Activated CD4-positive, alpha-beta T cell treated with anti-CD3 and anti-CD28 coated beads, Interleukin-10, Interleukin-2, amounts not matched to agents 100 ng/mL and 50 ng/mL, durations not matched to agents 16 hours and 8 hours (primary cell): Measurements from ENCODE around the gene ANGPTL3.
"Not testable (repeated sequence)": the region's sequence is repeated elsewhere in the genome, so short reads cannot be mapped to it uniquely, and the experiment has no call there.

Experiments used
- DNase-seq: peaks from one replicate; pipeline ENCODE4 v3.0.0-alpha.2; 2020

Gene ANGPTL3, protein sequence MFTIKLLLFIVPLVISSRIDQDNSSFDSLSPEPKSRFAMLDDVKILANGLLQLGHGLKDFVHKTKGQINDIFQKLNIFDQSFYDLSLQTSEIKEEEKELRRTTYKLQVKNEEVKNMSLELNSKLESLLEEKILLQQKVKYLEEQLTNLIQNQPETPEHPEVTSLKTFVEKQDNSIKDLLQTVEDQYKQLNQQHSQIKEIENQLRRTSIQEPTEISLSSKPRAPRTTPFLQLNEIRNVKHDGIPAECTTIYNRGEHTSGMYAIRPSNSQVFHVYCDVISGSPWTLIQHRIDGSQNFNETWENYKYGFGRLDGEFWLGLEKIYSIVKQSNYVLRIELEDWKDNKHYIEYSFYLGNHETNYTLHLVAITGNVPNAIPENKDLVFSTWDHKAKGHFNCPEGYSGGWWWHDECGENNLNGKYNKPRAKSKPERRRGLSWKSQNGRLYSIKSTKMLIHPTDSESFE

DNA sequence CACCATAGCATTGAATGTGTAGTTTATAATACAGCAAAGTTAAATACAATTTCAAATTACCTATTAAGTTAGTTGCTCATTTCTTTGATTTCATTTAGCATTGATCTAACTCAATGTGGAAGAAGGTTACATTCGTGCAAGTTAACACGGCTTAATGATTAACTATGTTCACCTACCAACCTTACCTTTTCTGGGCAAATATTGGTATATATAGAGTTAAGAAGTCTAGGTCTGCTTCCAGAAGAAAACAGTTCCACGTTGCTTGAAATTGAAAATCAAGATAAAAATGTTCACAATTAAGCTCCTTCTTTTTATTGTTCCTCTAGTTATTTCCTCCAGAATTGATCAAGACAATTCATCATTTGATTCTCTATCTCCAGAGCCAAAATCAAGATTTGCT lies at the start of gene ANGPTL3:
ANGPTL3 (plus strand) TSS at position 240 of the 400 bp plus-strand sequence; CDS start at position 287, 47 bp downstream.
- no peak for DNase-seq

DNA sequence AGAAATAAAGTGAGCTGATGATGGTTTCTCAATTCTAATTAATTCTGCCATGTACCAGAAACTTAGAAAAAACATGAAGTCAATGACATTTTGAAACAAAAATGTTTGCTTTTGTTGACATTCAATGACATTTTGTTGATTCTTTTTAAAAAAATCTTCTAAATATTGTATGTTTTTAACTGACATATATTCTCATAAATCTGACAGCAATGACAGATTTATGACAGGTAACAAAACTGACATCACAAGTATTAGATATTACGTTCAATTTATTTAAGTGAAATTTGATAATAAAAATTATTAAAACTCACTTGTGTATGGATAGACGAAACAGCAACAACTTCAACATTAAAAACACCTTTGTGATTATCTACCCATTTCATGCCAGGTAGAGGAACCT lies 36.0 kb upstream of the ANGPTL3 start:
- DNase-seq = no peak

DNA sequence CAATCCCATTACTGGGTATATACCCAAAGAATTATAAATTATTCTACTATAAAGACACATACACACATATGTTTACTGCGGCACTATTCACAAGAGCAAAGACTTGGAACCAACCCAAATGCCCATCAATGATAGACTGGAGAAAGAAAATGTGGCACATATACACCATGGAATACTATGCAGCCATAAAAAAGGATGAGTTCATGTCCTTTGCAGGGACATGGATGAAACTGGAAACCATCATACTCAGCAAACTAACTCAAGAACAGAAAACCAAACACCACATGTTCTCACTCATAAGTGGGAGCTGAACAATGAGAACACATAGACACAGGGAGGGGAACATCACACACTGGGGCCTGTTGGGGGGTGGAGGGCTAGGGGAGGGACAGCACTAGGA lies 30.1 kb upstream of the ANGPTL3 start:
- not testable (repeated sequence) for DNase-seq

DNA sequence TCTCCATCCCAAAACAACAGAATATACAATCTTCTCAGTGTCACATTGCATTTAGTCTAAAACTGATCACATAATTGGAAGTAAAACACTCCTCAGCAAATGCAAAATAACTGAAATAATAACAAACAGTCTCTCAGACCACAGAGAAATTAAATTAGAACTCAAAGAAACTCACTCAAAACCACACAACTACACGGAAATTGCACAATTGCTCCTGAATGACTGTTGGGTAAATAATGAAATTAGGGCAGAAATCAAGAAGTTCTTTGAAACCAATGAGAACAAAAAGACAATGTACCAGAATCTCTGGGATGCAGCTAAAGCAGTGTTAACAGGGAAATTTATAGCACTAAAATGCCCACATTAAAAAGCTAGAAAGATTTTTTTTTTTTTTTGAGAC lies 29.4 kb upstream of the ANGPTL3 start:
- not testable (repeated sequence) for DNase-seq

DNA sequence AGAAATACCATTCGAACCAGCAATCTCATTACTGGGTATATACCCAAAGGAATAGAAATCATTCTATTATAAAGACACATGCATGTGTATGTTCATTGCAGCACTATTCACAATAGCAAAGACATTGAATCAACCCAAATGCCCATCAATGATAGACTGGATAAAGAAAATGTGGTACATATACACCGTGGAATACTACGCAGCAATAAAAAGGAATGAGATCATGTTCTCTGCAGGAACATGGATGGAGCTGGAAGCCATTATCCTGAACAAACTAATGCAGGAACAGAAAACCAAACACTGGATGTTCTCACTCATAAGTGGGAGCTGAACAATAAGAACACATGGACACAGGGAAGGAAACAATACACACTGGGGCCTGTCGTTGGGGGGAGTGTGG lies 25.8 kb upstream of the ANGPTL3 start:
- DNase-seq = not testable (repeated sequence)

DNA sequence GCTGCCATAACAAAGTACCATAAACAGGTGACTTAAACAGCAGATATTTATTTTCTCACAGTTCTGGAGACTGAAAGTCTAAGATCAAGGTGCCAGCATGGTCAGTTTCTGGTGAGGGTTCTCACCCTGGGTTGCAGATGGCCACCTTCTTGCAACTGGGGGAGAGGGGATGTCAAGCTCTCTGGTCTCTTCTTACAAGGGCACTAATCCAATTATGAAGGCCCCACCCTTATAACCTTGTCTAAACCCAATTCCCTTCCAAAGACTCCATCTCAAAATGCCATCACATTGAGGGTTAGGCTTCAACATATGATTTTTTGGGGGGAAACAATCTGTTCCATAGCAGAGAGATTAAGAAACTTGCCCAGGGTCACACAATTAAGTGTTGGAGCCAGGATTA lies 24.8 kb upstream of the ANGPTL3 start:
- DNase-seq = no peak

DNA sequence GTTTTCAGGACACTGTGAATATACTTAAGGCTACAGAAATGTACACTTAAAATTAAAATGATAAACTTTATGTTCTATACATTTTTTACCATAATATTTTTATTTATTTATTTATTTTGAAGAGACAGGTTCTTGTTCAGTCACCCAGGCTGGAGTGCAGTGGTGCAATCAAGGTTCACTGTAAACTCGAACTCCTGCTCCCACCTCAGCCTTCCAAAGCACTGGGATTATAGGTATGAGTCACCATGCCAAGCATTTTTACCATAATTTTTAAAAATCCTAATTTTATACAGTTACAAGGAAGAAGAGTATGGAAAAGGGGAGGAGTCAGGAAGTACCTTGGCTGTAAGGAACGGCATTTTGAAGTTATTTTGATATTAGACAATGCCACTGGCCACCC lies 23.6 kb upstream of the ANGPTL3 start:
- DNase-seq = no peak

DNA sequence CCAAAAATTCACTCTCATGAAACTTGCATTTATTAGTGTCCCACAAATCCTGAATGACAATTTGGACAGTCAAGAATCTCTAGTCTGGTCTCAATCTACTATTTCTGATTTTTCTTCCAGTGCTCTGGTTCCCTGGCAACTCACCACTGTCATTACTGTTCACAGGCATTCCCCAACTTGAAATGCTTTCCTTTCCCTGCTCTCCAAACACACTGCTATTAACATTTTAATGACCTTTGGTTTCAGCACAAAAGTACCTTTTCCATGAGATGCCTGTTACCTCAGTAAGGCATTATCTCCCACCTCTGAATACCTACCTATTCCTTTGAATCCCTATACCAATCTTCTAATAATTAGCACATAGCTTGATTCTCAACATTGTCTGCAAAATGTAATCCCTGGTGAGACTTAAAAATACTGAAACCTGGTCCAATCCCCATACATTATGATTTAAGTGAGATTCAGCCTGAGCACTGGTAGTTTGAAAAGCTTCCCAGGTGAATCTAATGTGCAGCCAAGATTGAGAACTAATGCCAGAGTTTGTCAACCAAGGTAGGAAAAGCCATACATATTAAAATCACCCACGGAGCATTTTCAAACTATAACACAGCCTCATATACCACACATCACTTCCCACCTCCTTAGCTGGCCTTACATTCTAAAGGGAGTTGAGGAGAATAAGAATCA lies 11.7 kb upstream of the ANGPTL3 start:
- DNase-seq = no peak

DNA sequence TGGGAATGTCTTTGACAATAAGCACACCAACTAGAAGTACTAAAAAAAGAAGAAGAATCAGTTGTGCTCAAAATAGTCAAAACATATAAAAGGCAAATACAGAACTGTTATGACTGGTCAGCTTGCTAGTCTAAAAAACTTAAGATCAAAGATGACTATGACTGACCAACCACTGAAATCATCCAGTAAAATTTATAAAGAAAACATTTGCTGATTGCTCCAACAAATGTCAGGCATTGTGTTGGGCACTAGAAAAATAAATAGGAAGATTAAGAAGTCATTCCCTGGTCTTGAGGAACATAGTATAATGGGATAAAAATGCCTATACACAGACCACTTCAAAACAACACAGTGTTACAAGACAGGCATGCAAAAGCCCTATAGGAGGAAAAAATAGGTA lies 9.3 kb upstream of the ANGPTL3 start:
- DNase-seq = no peak

DNA sequence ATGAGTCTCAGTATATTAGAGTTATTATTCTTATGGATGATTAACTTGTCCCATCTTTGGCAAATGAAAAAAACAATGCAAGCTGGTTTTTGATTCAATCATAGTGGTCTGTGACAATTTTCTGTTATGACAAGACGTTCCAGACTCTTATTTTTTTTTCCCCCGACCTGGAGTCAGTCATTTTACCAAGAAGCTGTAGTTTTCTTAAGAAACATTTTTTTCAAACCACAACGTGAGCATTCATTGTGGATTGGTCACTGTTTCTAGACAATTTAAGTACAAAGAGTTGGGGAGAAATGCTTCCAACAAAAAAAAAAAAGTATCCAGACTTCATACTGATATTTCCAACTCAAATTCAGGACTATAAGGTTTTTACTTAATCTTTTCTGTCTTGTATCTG lies 8.0 kb upstream of the ANGPTL3 start:
- DNase-seq = no peak

DNA sequence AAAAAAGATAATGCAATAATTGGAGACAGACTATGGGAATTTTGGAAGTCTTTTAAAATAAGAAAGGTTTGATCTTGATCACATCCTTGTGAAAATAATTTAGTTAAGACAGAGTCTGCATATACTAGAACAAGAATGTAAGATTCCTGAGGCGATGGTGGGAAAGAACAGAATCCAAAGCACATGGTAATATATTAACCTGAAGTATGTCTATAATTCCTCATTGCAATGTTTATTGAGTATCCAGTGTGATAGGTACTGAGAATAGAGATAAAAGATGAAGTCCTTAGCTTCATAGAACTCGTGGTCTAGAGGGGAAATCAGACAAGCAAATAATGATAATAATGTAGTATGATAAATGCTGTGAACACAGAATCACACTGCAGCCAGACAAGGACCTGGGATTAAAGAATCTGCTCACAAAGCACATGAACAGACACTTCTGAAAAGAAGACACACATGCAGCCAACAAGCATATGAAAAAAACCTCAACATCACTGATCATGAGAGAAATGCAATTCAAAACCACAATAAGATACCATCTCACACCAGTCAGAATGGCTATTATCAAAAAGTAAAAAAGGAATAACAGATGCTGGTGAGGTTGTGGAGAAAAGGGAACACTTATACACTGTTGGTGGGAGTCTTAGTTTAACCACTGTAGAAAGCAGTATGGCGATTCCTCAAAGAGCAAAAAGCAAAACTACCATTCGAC lies 6.9 kb upstream of the ANGPTL3 start:
- no peak for DNase-seq

DNA sequence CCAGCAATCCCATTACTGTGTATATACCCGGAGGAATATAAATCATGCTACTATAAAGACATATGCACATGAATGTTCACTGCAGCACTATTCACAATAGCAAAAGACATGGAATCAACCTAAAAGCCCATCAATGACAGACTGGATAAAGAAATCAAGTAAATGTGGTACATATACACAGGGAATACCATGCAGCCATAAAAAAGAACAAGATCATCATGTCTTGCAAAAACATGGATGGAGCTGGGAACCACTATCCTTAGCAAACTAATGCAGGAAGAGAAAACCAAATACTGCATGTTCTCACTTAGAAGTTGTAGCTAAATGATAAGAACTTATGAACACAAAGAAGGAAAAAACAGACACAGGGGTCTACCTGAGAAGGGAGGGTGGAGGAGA lies 6.4 kb upstream of the ANGPTL3 start:
- DNase-seq = no peak

DNA sequence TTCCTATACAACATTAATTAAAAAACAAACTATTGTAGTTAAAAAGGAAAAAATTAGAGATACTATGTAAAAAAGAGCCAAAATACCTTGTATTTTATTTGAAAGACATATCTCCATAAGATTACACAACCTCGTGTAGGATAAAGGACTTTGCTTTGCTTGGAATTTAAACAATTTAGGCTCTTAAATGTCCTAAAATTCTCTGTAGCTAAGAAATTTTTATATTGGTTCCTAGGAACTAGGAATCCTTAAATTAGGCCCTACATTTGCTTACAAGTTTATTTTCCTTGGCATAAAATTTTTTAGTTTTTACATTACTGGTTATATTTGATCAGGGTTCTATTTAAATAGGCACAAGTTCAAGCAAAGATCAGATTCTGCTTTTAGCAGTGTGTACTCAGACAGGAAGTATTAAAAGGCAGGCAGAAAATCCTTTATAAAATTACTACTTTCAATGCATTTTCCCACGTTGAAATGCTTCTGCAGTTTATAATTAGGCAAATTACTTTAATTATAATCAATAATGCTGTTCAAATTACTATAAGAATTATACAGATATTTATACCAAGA lies 3.4 kb upstream of the ANGPTL3 start:
- no peak for DNase-seq

DNA sequence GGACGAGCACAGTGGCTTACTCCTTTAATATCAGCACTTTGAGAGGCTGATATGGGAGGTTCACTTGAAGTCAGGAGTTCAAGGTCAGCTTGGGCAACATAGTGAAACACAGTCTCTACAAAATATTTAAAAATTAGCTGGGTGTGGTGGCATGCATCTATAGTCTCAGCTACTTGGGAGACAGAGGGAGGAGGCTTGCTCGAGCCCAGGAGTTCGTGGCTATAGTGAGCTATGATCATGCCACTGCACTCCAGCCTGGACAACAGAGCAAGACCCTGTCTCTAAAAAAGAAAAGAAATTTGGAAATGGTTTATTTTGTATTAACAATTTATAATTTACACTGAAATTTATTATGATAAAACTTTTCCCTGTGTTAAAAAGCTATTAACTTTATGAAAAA lies 1.7 kb upstream of the ANGPTL3 start:
- no peak for DNase-seq

DNA sequence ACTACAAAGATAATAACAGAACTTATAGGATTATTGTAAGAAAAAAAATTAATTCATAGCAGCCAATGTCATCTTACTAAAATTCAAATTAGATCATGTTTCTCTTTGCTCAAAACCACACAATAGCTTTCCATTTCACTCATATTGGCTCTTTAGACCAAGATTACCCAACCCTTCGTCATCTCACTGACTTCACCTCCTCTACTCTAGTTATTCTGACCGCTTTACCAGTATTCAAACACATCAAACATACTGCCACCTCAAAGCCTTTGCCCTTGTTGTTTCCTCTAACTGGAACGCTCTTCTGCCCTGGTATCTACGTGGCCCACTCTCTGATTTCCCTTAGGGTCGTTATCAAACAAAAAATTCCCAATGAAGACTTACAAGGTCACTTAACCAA lies 1.7 kb downstream of the ANGPTL3 start:
- peak; percentile 58 for DNase-seq

DNA sequence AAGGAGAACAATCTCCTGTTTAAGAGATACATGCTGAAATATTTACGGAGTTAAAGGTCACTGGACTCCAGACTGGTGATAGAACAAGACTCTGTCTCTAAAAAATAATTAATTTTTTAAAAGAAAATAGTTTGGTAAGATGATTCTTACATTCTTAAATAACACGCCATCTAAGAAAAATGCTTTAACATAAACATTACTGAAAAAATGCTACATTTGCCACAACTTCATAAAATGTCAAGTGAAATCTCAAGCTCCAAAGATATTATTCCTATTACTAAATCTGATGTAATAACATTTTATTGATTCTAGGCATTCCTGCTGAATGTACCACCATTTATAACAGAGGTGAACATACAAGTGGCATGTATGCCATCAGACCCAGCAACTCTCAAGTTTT lies 4.1 kb downstream of the ANGPTL3 start:
- no peak for DNase-seq

DNA sequence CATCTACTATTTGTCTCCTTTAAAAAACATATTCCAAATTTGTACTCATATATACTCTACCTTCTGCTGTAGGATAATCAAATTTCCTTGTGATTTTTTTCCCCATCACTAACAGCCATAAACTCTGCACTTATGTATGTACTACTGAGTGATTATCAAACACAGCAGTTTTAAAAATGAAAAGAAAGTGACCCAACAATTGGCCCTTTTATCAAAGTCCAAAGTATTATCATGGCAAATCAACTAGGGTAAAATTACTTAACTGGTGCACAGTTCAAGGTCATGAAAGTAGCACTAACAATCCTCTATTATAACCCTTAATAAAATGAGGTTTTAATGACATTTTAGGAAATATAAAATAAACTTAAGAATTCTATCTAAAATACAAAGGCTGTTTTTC lies 11.6 kb downstream of the ANGPTL3 start:
- no peak for DNase-seq

DNA sequence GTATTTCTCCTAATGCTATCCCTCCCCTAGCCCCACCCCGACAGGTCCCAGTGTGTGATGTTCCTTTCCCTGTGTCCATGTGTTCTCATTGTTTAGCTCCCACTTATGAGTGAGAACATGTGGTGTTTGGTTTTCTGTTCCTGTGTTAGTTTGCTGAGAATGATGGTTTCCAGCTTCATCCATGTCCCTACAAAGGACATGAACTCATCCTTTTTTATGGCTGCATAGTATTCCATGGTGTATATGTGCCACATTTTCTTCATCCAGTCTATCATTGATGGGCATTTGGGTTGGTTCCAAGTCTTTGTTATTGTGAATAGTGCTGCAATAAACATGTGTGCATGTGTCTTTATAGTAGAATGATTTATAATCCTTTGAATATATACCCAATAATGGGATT lies 13.3 kb downstream of the ANGPTL3 start:
- not testable (repeated sequence) for DNase-seq

DNA sequence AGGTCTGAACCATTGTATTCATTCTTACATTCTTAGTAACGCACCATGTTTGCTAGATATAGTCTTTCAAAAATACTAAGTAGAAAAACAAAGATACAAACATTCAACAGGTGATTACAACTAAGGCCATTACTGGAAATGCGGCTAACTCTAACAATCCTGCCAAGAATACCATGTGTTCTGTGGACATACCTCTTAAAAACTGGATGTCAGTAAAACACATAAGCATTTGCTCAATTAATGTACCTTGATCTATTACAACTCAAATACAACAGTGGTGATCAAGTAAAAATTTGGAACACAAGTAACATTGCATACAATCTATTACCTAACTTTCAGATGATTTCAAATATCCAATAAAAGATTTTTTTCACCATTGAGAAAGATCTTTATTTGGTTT lies 15.4 kb downstream of the ANGPTL3 start:
- DNase-seq = no peak

DNA sequence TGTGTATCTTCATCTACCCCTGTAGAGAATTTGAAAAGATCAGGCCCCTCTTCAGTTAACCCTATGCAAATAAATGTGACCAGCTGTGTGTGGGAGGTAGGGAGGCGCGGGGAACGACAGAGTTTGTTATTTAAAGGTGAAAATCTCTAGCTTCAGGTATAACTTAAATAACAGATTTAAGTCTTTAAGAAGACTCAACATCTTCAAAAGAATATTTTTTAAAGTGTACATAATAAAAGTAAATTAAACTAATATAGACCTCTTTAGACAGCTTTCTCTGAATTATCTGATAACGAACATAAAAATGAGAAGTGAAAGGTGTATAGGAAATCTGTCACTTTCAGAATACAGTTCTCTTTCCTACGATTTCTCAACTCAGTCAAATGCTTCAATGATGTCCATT lies 16.0 kb downstream of the ANGPTL3 start:
- DNase-seq = no peak

DNA sequence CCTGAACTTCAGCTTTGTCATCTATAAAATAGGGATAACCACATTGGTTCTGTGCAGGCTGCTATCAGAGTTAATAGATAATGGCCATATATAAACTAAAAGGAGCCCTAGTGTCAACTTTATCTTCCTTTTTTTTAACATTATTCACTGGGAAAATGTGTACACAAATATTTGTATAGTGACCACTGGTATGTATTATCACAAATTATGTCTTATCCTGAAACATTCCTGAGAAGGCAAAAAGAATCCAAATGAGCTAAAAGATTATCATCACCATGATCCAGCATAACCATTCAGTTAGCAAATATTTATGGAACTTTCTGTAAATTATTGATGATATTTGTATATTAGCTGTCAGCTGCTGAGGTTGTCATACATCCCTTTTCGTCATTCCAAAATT lies 16.6 kb downstream of the ANGPTL3 start:
- DNase-seq = no peak

DNA sequence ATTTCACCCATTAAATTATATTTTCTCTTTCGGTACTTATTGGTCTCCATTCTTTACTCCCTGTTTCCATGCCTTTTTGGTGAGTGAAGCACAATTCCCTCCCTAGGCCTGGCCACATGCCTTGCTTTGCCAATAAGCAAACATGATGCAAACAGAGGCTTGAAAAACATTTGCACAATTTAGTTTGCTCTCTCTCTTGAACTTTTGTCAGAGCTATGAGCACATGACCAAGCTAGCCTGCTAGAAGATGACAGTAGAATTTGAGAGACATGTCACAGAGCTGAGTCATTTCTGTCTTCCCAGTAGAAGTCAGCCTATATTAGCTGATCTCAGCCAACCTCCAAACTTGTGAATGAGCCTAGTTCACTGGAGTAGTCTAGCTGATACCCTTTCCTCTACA lies 24.6 kb downstream of the ANGPTL3 start:
- peak; percentile 80 for DNase-seq

DNA sequence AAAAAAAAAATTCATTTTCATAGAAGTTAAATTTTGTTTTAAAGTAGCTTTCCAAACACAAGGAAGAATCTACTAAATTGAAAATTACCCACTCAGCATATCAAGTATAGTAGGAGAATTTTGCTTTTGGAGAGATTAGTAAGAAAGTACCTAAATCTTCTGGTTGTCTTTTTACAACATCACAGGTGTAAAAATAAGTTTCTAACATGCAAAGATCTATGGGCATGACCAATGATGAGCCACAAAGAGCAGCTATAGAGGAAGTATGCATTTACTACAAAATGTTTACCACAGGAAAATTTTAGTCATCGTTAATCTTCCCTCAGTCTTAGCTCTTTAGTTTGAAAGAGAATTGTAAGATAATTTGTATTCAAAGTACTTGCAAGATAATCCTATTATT lies 28.1 kb downstream of the ANGPTL3 start:
- DNase-seq = peak; percentile 45
